ENCODE data around the gene ASPDH. TPM values are rescaled to one million over a fixed set of nuclear protein-coding genes. Genes with fewer than 3 reads are reported as not detected.

The ASPDH gene
- total RNA-seq, 6 experiments from 2014 or later: not detected

DNA sequence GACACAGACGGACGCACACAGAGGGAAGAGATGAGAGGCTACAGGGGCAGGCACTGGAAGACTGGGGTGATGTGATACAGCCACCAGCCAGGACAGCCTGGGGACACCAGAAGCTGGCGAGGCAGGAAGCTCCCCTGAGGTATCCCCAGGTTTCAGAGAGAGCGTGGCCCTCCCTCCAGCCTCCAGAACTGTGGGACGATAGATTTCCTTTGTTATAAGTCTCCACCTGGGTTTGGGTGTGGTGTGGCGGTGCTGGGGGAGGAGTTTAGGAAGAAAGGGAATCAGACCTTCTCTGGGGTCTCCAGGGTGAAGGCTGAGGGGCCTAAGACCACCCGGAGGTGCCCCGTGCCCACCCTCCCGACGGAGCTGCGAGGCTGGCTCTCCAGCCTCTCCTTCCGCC is 2.7 kb upstream of the ASPDH start:
- Mint-ChIP-seq H3K27ac (no peak overlapping the region), H3K36me3 (ENCODE audit: low read depth) (no peaks in the 10 kb centered on the region), H3K9me3 (peaks cover 5% of the 10 kb centered on the region; the same call in 1 of the 2 replicates), H3K27me3 (ENCODE audit: insufficient read depth) (peaks cover 8% of the 10 kb centered on the region), H3K4me1 (ENCODE audit: low read depth) (peaks cover 6% of the 10 kb centered on the region), H3K4me3 (no peak overlapping the region)
- TF ChIP-seq, protein P1, sequence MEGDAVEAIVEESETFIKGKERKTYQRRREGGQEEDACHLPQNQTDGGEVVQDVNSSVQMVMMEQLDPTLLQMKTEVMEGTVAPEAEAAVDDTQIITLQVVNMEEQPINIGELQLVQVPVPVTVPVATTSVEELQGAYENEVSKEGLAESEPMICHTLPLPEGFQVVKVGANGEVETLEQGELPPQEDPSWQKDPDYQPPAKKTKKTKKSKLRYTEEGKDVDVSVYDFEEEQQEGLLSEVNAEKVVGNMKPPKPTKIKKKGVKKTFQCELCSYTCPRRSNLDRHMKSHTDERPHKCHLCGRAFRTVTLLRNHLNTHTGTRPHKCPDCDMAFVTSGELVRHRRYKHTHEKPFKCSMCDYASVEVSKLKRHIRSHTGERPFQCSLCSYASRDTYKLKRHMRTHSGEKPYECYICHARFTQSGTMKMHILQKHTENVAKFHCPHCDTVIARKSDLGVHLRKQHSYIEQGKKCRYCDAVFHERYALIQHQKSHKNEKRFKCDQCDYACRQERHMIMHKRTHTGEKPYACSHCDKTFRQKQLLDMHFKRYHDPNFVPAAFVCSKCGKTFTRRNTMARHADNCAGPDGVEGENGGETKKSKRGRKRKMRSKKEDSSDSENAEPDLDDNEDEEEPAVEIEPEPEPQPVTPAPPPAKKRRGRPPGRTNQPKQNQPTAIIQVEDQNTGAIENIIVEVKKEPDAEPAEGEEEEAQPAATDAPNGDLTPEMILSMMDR (IDR thresholded peaks at IDR 0.05): no peak
- no peak for DNase-seq

DNA sequence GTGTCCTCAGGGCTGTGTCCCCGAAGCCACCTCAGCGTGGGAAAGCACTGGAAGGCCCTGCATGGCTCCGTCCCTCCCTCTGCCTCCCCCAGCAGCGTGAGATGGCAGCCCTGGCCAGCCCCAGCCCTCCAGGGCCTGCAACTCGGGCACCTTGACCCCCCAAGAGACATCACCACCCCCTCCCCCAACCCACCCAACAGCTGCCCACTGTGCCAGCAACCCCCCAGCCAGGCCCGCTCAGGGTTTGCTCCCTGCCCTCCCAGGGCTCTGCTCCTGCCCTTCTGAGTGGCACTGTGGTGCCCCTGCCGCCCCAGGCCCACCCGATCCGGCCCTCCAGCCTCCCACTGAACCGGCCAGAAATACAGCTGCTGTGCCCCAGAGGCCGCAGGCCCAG is 1.5 kb upstream of the ASPDH start:
- Mint-ChIP-seq H3K9me3 (peaks cover 5% of the 10 kb centered on the region; the same call in 1 of the 2 replicates), H3K36me3 (ENCODE audit: low read depth) (no peaks in the 10 kb centered on the region), H3K4me3 (no peak overlapping the region), H3K27ac (no peak overlapping the region), H3K27me3 (ENCODE audit: insufficient read depth) (peaks cover 10% of the 10 kb centered on the region), H3K4me1 (ENCODE audit: low read depth) (peaks cover 6% of the 10 kb centered on the region)
- no peak for DNase-seq
- TF ChIP-seq, protein P1 (IDR thresholded peaks at IDR 0.05): no peak

DNA sequence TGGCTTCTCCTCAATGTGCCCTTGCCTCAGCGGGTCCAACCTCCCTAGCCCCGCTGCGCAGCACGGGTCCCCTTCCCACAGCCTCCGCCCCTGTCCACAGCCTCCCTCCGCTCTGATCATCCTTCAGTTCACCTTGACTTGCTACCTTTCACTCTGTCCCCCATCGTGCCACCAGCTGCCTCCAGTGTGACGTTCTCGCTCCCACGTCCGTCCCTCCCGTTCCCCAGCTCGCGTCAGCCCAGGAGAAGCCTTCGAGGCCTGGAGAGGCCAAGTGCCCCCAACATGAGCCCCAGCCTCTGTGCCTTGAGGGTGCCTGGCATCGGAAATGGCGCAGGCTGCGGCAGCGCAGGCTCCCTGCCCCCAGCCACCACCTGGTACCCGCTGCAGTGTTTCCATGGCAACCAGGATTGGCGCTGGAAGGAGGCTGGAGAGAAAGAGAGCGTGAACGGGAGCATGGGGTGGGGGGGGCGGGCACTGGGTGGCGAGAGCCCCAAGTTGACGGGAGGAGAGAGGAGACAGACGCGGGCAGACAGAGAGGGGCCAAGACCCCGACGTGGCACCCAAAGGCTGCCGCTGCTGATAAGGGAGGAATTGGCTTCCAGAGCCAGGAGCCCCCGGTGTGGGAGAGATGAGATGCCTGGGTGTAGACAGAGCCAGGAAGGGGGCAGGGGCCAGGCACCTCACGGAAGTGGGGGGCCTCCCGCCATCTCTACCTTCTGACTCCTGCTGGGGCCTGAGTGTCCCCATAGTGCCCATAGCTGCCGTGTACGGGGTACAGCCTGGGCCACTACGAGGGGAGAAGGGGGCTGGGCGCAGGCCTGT is 844 bp upstream of the ASPDH start:
- TF ChIP-seq, protein P1 (IDR thresholded peaks at IDR 0.05): no peak
- no peaks in the 10 kb centered on the region for H3K36me3 Mint-ChIP-seq (ENCODE audit: low read depth)
- H3K27me3 Mint-ChIP-seq (ENCODE audit: insufficient read depth): peaks cover 10% of the 10 kb centered on the region
- peaks cover 5% of the 10 kb centered on the region; the same call in 1 of the 2 replicates for H3K9me3 Mint-ChIP-seq
- no peak overlapping the region for H3K27ac Mint-ChIP-seq
- DNase-seq: no peak
- peaks cover 6% of the 10 kb centered on the region for H3K4me1 Mint-ChIP-seq (ENCODE audit: low read depth)
- H3K4me3 Mint-ChIP-seq: peak overlapping the region; percentile 34; the same call in 1 of the 2 replicates

GRCh38 chr19:50512999-50513745 is 541 bp downstream of the ASPDH start:
- DNase-seq: no peak
- peaks cover 11% of the 10 kb centered on the region for H3K27me3 Mint-ChIP-seq (ENCODE audit: insufficient read depth)
- H3K4me1 Mint-ChIP-seq (ENCODE audit: low read depth): peaks cover 12% of the 10 kb centered on the region
- no peak overlapping the region for H3K27ac Mint-ChIP-seq
- H3K36me3 Mint-ChIP-seq (ENCODE audit: low read depth): no peaks in the 10 kb centered on the region
- TF ChIP-seq, protein P1 (IDR thresholded peaks at IDR 0.05): no peak
- no peaks in the 10 kb centered on the region for H3K9me3 Mint-ChIP-seq
- H3K4me3 Mint-ChIP-seq: no peak overlapping the region

DNA sequence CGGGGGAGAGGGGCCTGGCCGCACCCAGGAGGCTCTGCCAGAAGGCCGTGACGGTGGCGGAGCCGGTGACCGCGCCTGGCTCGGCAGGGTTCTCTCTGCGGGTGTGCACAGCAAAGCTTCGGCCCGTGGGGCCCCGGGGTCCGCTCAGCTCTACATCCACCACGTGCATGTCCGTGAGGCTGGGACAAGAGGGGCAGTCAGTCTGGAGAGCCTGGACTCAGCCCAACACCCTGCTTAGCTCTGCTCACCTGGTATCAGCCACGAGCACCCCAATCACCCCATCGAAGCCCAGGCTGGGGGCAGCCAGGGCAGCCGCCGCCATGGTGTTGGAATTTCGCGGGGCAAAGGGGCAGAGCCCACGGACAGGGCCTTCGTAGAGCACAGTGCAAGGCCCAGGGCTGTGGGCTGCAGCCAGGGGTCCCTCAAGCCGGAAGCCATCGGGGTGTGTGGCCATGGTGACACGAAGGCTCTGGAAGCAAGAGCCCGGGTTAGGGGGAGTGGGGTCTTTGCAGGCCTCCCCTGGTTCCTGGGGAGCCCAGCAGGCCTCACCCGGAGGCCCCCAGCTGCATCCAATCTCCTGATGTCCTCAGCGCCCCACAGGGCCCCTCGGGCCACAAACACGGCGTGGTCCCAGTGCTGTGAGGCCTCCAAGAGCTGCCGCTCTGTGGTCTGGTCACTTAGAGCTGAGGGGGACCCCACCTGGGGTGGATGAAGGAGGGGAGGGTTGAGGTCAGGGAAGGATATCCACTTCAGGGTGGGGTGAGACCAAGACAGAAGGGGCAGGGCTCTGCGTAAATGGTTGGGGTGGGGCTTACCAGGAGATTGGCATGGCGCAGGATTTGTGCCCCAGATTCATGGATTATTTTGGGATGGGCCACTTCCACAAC is 1.4 kb downstream of the ASPDH start:
- no peaks in the 10 kb centered on the region for H3K9me3 Mint-ChIP-seq
- peak overlapping the region; percentile 98; the same call in 1 of the 2 replicates for H3K27ac Mint-ChIP-seq
- H3K36me3 Mint-ChIP-seq (ENCODE audit: low read depth): no peaks in the 10 kb centered on the region
- peak overlapping the region; percentile 100; the same call in 1 of the 2 replicates for H3K4me3 Mint-ChIP-seq
- peaks cover 11% of the 10 kb centered on the region for H3K27me3 Mint-ChIP-seq (ENCODE audit: insufficient read depth)
- no peak for DNase-seq
- TF ChIP-seq, protein P1 (IDR thresholded peaks at IDR 0.05): no peak
- peaks cover 12% of the 10 kb centered on the region for H3K4me1 Mint-ChIP-seq (ENCODE audit: low read depth)

Measured in HFFc6 (cell line).